Fibroblast of the aortic adventitia (primary cell): ENCODE measurements around the gene SEMA5B. TPM values are rescaled to one million over a fixed set of nuclear protein-coding genes. Genes with fewer than 3 reads are reported as not detected.

Experiments
- DNase-seq: peaks from one replicate; pipeline ENCODE4 v3.0.0-alpha.2; 2010; ENCODE audit warnings: low read depth
- H3K4me3 ChIP-seq: 2 replicates; pipeline ENCODE4 v1.5.1; 2011; ENCODE audit warnings: low read depth, mild to moderate bottlenecking, control low read depth, low read length, moderate library complexity
- total RNA-seq: library from RNA; depleted of rRNA; stranded (reverse); fragments of >200 nt; gene quantifications from 2 replicates; pipeline ENCODE4 v1.2.3, GENCODE V29; 2012; ENCODE audit warnings: low replicate concordance
- TF ChIP-seq, protein P1 (sequence below): IDR thresholded peaks from 2 replicates; pipeline ENCODE4 v1.5.1; 2011; ENCODE audit warnings: mild to moderate bottlenecking, low read length, control low read depth, inconsistent platforms; ENCODE audit not compliant: insufficient read depth

SEMA5B gene
- total RNA-seq, 1 donor, result 0.18 TPM

DNA sequence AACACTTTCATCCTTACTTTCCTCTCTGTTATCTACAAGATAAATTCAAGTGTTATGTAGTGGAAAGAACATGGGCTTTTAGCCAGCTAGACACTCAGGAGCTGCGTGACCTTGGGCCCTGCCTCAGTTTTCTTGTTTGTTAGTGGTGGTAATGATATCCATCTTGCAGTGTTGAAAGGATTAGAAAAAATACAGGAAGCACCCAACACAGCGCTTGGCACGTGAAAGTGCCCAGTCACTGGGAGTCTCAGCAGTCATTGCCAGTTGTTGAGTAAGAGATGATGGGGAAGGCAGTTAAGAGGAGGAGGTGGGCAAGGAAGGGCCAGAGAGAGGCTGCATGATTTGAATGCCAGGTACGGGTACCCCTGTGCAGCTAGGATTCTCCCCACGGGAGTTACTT is 44.6 kb upstream of the SEMA5B start:
- DNase-seq, result peak; percentile 33
- H3K4me3 ChIP-seq, result no peak overlapping the region
- TF ChIP-seq, protein P1, sequence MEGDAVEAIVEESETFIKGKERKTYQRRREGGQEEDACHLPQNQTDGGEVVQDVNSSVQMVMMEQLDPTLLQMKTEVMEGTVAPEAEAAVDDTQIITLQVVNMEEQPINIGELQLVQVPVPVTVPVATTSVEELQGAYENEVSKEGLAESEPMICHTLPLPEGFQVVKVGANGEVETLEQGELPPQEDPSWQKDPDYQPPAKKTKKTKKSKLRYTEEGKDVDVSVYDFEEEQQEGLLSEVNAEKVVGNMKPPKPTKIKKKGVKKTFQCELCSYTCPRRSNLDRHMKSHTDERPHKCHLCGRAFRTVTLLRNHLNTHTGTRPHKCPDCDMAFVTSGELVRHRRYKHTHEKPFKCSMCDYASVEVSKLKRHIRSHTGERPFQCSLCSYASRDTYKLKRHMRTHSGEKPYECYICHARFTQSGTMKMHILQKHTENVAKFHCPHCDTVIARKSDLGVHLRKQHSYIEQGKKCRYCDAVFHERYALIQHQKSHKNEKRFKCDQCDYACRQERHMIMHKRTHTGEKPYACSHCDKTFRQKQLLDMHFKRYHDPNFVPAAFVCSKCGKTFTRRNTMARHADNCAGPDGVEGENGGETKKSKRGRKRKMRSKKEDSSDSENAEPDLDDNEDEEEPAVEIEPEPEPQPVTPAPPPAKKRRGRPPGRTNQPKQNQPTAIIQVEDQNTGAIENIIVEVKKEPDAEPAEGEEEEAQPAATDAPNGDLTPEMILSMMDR, result no peak

DNA sequence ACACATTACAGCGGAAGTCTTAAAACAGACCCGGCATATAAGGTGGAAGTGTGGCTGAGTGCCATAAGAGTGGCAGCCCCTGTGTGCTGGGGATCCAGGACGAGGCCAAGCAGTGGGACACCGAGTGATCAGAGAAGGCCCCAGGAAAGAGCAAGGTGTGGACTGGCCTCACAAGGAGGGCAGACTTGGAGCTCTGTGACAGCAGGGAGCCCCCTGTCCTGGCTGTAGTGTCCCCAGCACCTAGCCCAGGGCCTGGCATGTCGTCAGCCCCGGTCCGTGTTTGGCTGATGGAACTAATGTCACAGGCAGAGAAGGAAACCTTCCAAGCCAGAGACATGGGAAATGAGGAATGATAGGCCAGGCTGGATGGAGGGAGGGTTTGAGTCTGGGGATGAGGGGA is 44.0 kb upstream of the SEMA5B start:
- no peak overlapping the region for H3K4me3 ChIP-seq
- TF ChIP-seq, protein P1, result no peak
- DNase-seq, result no peak

DNA sequence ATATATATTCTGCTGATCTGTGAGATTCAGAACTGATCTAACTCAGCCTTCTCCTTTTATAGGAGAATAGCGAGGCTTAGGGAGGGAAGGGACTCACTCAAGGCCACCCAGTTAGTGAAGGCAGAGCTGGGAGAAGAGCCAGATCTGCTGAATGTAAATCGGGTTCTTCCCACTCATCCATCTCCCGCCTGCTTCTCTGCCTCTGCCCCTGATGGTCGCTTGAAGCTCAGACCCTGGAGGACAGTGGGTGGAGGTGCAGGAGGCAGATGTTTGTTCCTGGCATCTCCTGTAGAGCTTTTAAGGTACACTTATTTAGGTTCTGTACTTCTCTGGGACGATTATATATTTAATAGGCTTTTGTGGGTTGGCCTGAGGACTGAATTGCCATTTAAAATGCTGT is 43.6 kb upstream of the SEMA5B start:
- TF ChIP-seq, protein P1, result peak; percentile 36
- H3K4me3 ChIP-seq, result no peak overlapping the region
- peak; percentile 30 for DNase-seq

DNA sequence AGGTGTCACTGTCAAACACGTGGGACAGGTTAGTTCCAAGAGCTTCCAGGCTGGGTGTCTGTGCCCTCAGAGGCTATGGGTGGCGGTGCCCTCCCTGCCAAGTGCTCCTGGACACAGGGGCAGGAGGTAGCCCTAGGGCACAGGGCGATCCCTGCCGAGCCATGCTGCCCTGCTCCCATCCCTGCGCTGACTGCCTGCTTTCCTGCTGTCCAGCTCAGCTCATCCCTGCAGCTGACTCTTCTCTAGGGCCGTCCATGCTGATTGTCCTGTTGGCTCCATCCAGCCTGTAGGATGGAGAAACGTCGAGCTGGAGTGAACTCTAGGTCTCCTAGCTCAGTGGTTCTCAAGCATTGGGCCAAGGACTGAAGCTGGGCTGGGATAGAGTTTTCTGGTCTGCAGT is 42.9 kb upstream of the SEMA5B start:
- no peak overlapping the region for H3K4me3 ChIP-seq
- TF ChIP-seq, protein P1, result no peak
- DNase-seq, result no peak

DNA sequence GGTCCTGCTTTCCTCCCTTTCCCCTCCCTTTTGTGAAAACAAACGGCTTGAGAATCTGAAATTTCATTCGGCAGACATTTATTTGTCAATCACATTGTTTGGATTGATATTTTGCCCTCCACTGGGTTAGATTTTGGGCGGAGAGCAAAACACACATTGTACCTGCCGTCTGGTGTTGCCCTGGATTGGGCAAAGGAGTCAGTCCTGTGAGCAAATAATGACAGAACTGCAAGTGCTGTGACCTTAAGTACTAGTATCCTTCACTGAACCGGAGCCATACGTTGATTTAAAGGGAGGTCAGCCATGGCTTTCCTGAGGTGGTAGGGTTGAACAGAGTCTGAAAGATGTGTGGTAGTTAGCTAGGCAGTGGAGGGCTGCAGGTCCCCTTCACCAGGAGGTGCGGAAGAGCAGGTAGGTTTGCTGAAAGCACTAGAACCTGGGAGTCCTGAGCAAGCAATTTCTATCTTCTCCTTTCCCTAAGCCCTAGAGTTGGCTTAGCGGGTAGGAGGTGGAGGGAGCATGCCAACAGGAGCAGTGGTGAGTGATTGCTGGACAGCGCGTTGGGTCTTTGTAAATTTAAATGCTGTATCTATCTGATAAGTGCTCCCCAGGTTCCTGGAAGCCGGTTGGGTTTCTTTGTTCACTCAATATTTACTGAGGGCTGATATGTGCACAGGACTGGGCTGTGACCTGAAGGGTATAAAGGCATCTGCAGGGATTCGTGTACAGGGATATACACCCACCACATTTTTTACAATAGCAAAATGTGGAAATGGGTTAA is 41.2 kb upstream of the SEMA5B start:
- DNase-seq, result no peak
- TF ChIP-seq, protein P1, result no peak
- peak overlapping the region; percentile 95 for H3K4me3 ChIP-seq

DNA sequence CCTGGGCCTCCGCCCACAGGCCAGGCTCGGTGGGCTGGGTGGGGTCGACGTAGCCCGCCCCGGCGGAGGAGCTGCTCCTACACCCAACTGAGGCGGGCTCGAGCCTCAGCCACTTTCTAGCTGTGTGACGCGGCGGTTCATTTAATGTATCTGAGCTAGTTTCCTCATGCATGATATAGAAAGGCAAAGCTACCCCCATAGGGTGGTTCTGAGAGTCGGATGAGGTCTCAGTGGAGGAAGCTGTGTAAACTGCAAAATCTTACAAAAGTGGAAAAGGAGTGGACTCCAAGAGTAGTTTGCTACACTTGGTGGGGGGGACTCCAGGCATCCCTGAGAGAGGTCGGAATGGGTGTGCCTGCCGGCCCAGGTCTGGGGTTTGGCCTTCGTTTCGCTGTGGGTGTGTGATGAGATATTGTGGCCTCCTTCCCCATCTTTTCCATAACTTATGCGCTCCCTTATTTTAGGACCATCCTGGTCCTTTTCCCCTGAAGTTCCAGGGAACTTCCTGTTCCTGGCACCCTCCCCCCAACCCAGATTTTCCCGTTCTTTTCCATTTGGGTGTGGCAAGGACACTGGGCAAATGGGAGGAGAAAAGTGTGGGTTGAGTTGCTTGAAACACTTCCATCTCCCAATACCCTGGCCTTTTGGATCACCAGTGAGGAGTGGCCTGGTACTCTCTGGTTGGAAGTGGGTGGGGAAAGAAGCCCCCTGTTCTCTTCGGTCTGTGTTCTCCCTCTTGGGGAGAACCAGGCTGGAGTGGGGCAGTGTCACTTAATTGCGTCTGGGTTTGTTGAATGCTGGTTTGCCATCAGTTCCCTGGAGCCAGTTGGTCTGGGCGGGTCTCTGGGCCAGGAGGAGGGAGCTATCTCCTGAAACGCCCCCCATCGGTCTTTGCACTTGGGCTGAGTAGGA is 40.4 kb upstream of the SEMA5B start:
- peak; percentile 29 for DNase-seq
- peak overlapping the region; percentile 95 for H3K4me3 ChIP-seq
- TF ChIP-seq, protein P1, result no peak
